Measurements from ENCODE around the gene UCHL3. TPM values are rescaled to one million over a fixed set of nuclear protein-coding genes. Genes with fewer than 3 reads are reported as not detected.

The UCHL3 gene
- total RNA-seq, 4 donors from 2014 or later = 30.6 to 65.1 (median 46.7) TPM

GRCh38 chr13:75554981-75555380, 5.4 kb downstream of the UCHL3 start:
- WGBS, 2 donors = 97 to 100% methylated on average over 3 of the region's 3 CpGs
- no peak for DNase-seq (ENCODE audit: low spot score in 2 of 2)
- TF ChIP-seq CTCF (IDR thresholded peaks at IDR 0.05) = no peak
- no peak for TF ChIP-seq POLR2A (IDR thresholded peaks at IDR 0.05)
- intact Hi-C loops (cut with DNase I; ENCODE audit: low total_unique reads) = no loop called here
- no peak overlapping the region for H3K4me3 ChIP-seq (ENCODE audit: low read depth, poor library complexity, severe bottlenecking)

GRCh38 chr13:75555836-75556235, 6.2 kb downstream of the UCHL3 start:
- H3K4me3 ChIP-seq (ENCODE audit: low read depth, poor library complexity, severe bottlenecking) = no peak overlapping the region
- intact Hi-C loops (cut with DNase I; ENCODE audit: low total_unique reads) = no loop called here
- no peak for TF ChIP-seq CTCF (IDR thresholded peaks at IDR 0.05)
- DNase-seq (ENCODE audit: low spot score in 2 of 2) = no peak
- 88 to 89% methylated on average over 1 of the region's 1 CpG for WGBS, 2 donors

GRCh38 chr13:75556961-75557360, 7.4 kb downstream of the UCHL3 start:
- TF ChIP-seq CTCF (IDR thresholded peaks at IDR 0.05) = no peak
- TF ChIP-seq POLR2A (IDR thresholded peaks at IDR 0.05) = no peak
- DNase-seq (ENCODE audit: low spot score in 2 of 2) = no peak
- H3K4me3 ChIP-seq (ENCODE audit: low read depth, poor library complexity, severe bottlenecking) = no peak overlapping the region
- WGBS, 2 donors = 92 to 94% methylated on average over 2 of the region's 2 CpGs
- intact Hi-C loops (cut with DNase I; ENCODE audit: low total_unique reads) = no loop called here

GRCh38 chr13:75558145-75558840, 8.7 kb downstream of the UCHL3 start:
- H3K4me3 ChIP-seq (ENCODE audit: low read depth, poor library complexity, severe bottlenecking) = no peak overlapping the region
- intact Hi-C loops (cut with DNase I; ENCODE audit: low total_unique reads) = no loop called here
- 79 to 87% methylated on average over 2 of the region's 2 CpGs for WGBS, 2 donors
- no peak for DNase-seq (ENCODE audit: low spot score in 2 of 2)
- TF ChIP-seq POLR2A (IDR thresholded peaks at IDR 0.05) (no peak), CTCF (IDR thresholded peaks at IDR 0.05) (no peak)

GRCh38 chr13:75566658-75567057, 17.1 kb downstream of the UCHL3 start:
- DNase-seq (ENCODE audit: low spot score in 2 of 2) = no peak
- TF ChIP-seq CTCF (IDR thresholded peaks at IDR 0.05) (no peak), POLR2A (IDR thresholded peaks at IDR 0.05) (no peak)
- no peak overlapping the region for H3K4me3 ChIP-seq (ENCODE audit: low read depth, poor library complexity, severe bottlenecking)
- intact Hi-C loops (cut with DNase I; ENCODE audit: low total_unique reads) = no loop called here

- TF ChIP-seq CTCF (IDR thresholded peaks at IDR 0.05) (no peak), POLR2A (IDR thresholded peaks at IDR 0.05) (no peak)
- no peak for DNase-seq (ENCODE audit: low spot score in 2 of 2)
- 54 to 75% methylated on average over 1 of the region's 1 CpG for WGBS, 2 donors
- no peak overlapping the region for H3K4me3 ChIP-seq (ENCODE audit: low read depth, poor library complexity, severe bottlenecking)
- intact Hi-C loops (cut with DNase I; ENCODE audit: low total_unique reads) = no loop called here
Measured at GRCh38 chr13:75569576-75569975, 20.0 kb downstream of the UCHL3 start.

Measured in lower leg skin (tissue), 4 donors.